Neural progenitor cell (in vitro differentiated cells): ENCODE results near the gene DHCR24. TPM values are rescaled to one million over a fixed set of nuclear protein-coding genes. Genes with fewer than 3 reads are reported as not detected.

Source experiments
- DNase-seq: peaks from one replicate; pipeline ENCODE4 v3.0.0-alpha.2; 2016; ENCODE audit warnings: low spot score
- H2AFZ ChIP-seq: fragments of 200-600 bp; sonication (generic); replicated peaks from 2 replicates; pipeline ENCODE4 v1.6.1; 2016; ENCODE audit warnings: antibody characterized with exemption
- H3F3A ChIP-seq: fragments of 200-600 bp; sonication (generic); 2 replicates; pipeline ENCODE4 v1.6.1; 2016; ENCODE audit warnings: antibody characterized with exemption, low read depth
- H3K27ac ChIP-seq: fragments of 200-600 bp; sonication (generic); 2 replicates; pipeline ENCODE4 v1.5.1; 2016; ENCODE audit warnings: mild to moderate bottlenecking
- H3K27me3 ChIP-seq: fragments of 200-600 bp; sonication (generic); 2 replicates; pipeline ENCODE4 v1.6.1; 2016; ENCODE audit warnings: mild to moderate bottlenecking, moderate library complexity
- H3K36me3 ChIP-seq: fragments of 200-600 bp; sonication (generic); 2 replicates; pipeline ENCODE4 v1.5.1; 2016
- H3K4me1 ChIP-seq: fragments of 200-600 bp; sonication (generic); 2 replicates; pipeline ENCODE4 v1.6.1; 2016; ENCODE audit warnings: mixed run types
- H3K4me2 ChIP-seq: fragments of 200-600 bp; sonication (generic); 2 replicates; pipeline ENCODE4 v1.6.1; 2016
- H3K4me3 ChIP-seq: fragments of 200-600 bp; sonication (generic); 2 replicates; pipeline ENCODE4 v1.5.1; 2016
- H3K79me2 ChIP-seq: fragments of 200-600 bp; sonication (generic); 2 replicates; pipeline ENCODE4 v1.6.1; 2016; ENCODE audit warnings: low read depth
- H3K9ac ChIP-seq: fragments of 200-600 bp; sonication (generic); 2 replicates; pipeline ENCODE4 v1.6.1; 2016
- H3K9me3 ChIP-seq: fragments of 200-600 bp; sonication (generic); 2 replicates; pipeline ENCODE4 v1.5.1; 2016; ENCODE audit warnings: low read depth
- H4K20me1 ChIP-seq: fragments of 200-600 bp; sonication (generic); 2 replicates; pipeline ENCODE4 v1.6.1; 2016; ENCODE audit warnings: low read depth
- H3K27ac Mint-ChIP-seq: 3 replicates; pipeline ENCODE4 v1.8.0; 2021; ENCODE audit warnings: mixed read lengths
- H3K27me3 Mint-ChIP-seq: 2 replicates; pipeline ENCODE4 v1.8.0; 2022; ENCODE audit warnings: low read depth, mild to moderate bottlenecking, inconsistent platforms, moderate library complexity, mixed read lengths; ENCODE audit not compliant: insufficient read depth
- H3K36me3 Mint-ChIP-seq: 3 replicates; pipeline ENCODE4 v1.8.0; 2021; ENCODE audit warnings: mixed read lengths
- H3K4me1 Mint-ChIP-seq: 3 replicates; pipeline ENCODE4 v1.8.0; 2021; ENCODE audit warnings: mixed read lengths
- H3K4me3 Mint-ChIP-seq: 3 replicates; pipeline ENCODE4 v1.8.0; 2021; ENCODE audit warnings: mild to moderate bottlenecking, moderate library complexity, mixed read lengths
- H3K9me3 Mint-ChIP-seq: 3 replicates; pipeline ENCODE4 v1.8.0; 2020; ENCODE audit warnings: mixed read lengths
- CTCF ChIP-seq: fragments of 200-600 bp; sonication (generic); IDR thresholded peaks from 2 replicates; pipeline ENCODE4 v1.5.1; 2017; ENCODE audit warnings: antibody characterized with exemption, mild to moderate bottlenecking
- EZH2 ChIP-seq: fragments of 200-600 bp; sonication (generic); IDR thresholded peaks from 2 replicates; pipeline ENCODE4 v1.6.1; 2017; ENCODE audit warnings: antibody characterized with exemption, mild to moderate bottlenecking, moderate library complexity
- EZH2phosphoT487 ChIP-seq: fragments of 200-600 bp; sonication (generic); IDR thresholded peaks from 2 replicates; pipeline ENCODE4 v1.6.1; 2017; ENCODE audit warnings: antibody characterized with exemption
- total RNA-seq: library from RNA; depleted of rRNA; stranded (reverse); fragments of >200 nt; gene quantifications from 2 replicates; pipeline ENCODE4 v1.2.3, GENCODE V29; 2015; ENCODE audit warnings: low replicate concordance

The DHCR24 gene
- total RNA-seq, 1 donor from 2014 or later, result 94.5 TPM

GRCh38 chr1:54927472-54928240 is 40.7 kb upstream of the DHCR24 start:
- no peak overlapping the region for H2AFZ ChIP-seq
- H3K27ac ChIP-seq, result no peak overlapping the region
- no peak for TF ChIP-seq EZH2
- Mint-ChIP-seq H3K27me3 (peaks cover 4% of the 10 kb centered on the region), H3K9me3 (peaks cover 2% of the 10 kb centered on the region), H3K4me3 (no peak overlapping the region), H3K27ac (no peak overlapping the region), H3K4me1 (peaks cover 16% of the 10 kb centered on the region), H3K36me3 (no peaks in the 10 kb centered on the region)
- no peak for DNase-seq
- no peaks in the 10 kb centered on the region for H3K4me1 ChIP-seq
- no peak overlapping the region for H3K4me2 ChIP-seq
- H3K9me3 ChIP-seq, result no peaks in the 10 kb centered on the region
- no peaks in the 10 kb centered on the region for H3K79me2 ChIP-seq
- no peak overlapping the region for H3K9ac ChIP-seq
- H3K27me3 ChIP-seq, result no peaks in the 10 kb centered on the region
- H3K36me3 ChIP-seq, result no peaks in the 10 kb centered on the region
- H3F3A ChIP-seq, result no peaks in the 10 kb centered on the region
- no peaks in the 10 kb centered on the region for H4K20me1 ChIP-seq
- no peak overlapping the region for H3K4me3 ChIP-seq

- Mint-ChIP-seq H3K27me3 (peaks cover 9% of the 10 kb centered on the region), H3K4me3 (no peak overlapping the region), H3K27ac (peak overlapping the region; percentile 5), H3K4me1 (peaks cover 16% of the 10 kb centered on the region), H3K9me3 (peaks cover 2% of the 10 kb centered on the region), H3K36me3 (no peaks in the 10 kb centered on the region)
- Histone ChIP-seq H3K4me2 (no peak overlapping the region), H4K20me1 (no peaks in the 10 kb centered on the region), H3K27me3 (no peaks in the 10 kb centered on the region), H3K9me3 (no peaks in the 10 kb centered on the region), H3K4me1 (no peaks in the 10 kb centered on the region), H3K9ac (no peak overlapping the region), H3K27ac (no peak overlapping the region), H2AFZ (no peak overlapping the region), H3K4me3 (no peak overlapping the region), H3K36me3 (no peaks in the 10 kb centered on the region), H3K79me2 (no peaks in the 10 kb centered on the region), H3F3A (no peaks in the 10 kb centered on the region)
- no peak for DNase-seq
- no peak for TF ChIP-seq CTCF
- no peak for TF ChIP-seq EZH2
- no peak for TF ChIP-seq EZH2phosphoT487
Measured at GRCh38 chr1:54926970-54927369, 40.0 kb upstream of the DHCR24 start.

- no peak overlapping the region for H3K4me3 Mint-ChIP-seq
- no peaks in the 10 kb centered on the region for H3K36me3 ChIP-seq
- no peak overlapping the region for H3K27ac Mint-ChIP-seq
- H3K4me2 ChIP-seq, result no peak overlapping the region
- H2AFZ ChIP-seq, result no peak overlapping the region
- no peak overlapping the region for H3K9ac ChIP-seq
- no peaks in the 10 kb centered on the region for H3K4me1 ChIP-seq
- H3K9me3 ChIP-seq, result no peaks in the 10 kb centered on the region
- no peaks in the 10 kb centered on the region for H3K79me2 ChIP-seq
- no peaks in the 10 kb centered on the region for H3K36me3 Mint-ChIP-seq
- H3K9me3 Mint-ChIP-seq, result peaks cover 2% of the 10 kb centered on the region
- peaks cover 23% of the 10 kb centered on the region for H3K4me1 Mint-ChIP-seq
- peaks cover 17% of the 10 kb centered on the region for H3K27me3 Mint-ChIP-seq
- no peak for DNase-seq
- no peaks in the 10 kb centered on the region for H3K27me3 ChIP-seq
- no peaks in the 10 kb centered on the region for H4K20me1 ChIP-seq
- no peaks in the 10 kb centered on the region for H3F3A ChIP-seq
- TF ChIP-seq EZH2phosphoT487 (no peak), CTCF (no peak), EZH2 (no peak)
- no peak overlapping the region for H3K27ac ChIP-seq
- H3K4me3 ChIP-seq, result no peak overlapping the region
Measured at GRCh38 chr1:54922921-54923421, 36.0 kb upstream of the DHCR24 start.
